GM19324 (cell line): Measurements from ENCODE around the gene FAF1.
"Not testable (repeated sequence)": the region's sequence is repeated elsewhere in the genome, so short reads cannot be mapped to it uniquely, and the experiment has no call there.

Experiments used
- ATAC-seq: cut with Tn5 transposase; IDR thresholded peaks from one replicate; pipeline ENCODE4 v1.9.1; 2021; ENCODE audit warnings: mild to moderate bottlenecking, moderate library complexity; ENCODE audit not compliant: unreplicated experiment, low FRiP score

The FAF1 gene

DNA sequence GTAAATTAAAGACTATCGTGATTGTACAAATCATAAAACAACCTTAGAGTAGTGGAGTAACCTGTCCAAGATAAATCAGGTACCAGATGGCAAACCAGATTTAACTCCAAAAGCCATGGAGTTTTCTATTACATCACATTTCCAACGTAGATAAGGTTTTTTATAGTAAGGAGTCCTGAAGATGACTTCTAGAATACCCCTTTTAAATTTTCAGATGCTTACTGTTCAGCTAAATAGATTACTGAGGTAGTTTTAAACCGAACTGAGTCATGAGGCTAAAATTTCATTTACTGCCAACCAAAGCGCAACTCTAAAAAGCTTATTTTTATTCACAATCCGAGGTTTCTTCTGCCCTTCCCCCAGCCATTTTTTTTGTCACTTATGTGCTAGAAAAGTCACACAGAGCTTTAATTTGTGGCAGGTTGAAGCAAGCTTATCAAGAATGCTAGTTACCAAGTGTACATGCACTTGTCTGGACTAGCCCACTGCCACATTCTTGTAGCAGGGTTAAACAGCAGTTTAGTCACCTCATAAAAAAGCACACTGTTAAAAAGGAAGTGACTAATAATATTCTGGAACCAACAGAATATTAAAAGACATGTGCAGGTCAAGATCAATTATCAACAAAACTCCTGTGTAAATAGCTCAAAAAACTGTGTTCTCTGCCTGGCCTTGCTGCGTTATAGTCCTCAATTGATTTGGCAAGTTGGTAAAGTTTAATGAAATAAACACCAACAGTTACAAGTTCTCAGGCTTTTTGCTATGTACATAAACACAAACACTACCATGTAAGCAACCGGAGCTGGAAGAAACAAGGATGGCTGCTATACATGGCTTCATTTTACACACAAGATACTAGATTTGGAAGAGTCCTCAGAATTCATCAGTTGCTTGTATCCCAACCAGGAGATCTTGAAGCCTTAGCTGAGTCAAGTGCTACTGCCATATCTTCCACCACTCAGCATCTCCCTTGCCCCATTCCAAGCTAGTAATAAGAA lies 356.5 kb downstream of the FAF1 start:
- ATAC-seq = no peak

DNA sequence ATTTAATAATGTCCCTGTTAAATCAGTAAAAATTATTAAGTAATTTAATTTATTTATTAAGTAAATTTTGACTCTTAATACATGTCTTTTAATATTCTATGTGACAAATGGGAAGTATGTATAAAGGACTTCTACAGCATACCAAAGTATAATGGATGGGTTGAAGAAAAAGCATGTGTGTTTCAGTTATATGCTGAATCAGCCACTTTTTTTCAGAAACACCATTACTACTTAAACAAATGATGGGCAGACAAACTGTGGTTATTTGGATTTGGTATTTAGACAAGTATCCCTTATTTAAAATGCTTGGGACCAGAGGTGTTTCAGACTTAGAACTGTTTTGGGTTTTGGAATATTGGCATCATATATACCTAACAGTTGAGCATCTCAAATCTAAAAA lies 360.5 kb downstream of the FAF1 start:
- no peak for ATAC-seq

DNA sequence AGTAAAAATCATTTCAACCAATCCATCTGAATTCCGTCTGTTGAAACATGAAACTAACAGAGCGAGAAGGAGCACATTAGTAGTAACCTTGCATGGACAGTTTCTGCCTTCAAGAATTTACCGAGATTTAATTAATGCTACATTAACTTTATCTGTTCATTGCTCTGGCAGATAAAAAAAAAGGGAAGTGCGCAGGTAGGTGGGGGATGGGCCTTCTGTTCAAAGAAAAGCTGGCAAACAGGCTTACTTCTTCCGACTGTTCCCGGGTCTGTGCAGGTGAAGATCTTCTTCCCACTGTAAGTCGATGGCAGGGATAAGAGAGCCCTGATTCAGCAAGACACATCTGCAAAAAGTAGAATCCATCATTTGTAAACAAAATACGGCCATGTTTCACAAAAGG lies 364.2 kb downstream of the FAF1 start:
- ATAC-seq = no peak

DNA sequence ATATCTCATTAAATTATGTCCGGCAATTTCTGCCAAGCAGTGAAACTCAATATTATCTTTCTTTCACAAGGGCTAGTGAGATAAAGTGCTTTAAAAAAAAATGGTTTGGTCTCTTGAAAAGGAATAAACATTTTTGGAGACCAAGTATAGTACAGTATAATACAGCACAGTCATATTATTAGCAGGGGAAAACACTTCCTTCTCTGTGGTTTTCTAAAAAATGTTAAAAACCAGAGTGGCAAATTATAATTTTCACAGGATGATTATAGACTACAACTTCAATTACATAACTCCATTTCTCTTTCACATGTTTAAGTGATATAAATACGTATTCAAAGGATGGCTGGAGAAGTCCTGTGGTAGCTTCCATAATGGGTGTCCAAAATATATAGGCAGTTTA lies 366.6 kb downstream of the FAF1 start:
- no peak for ATAC-seq

DNA sequence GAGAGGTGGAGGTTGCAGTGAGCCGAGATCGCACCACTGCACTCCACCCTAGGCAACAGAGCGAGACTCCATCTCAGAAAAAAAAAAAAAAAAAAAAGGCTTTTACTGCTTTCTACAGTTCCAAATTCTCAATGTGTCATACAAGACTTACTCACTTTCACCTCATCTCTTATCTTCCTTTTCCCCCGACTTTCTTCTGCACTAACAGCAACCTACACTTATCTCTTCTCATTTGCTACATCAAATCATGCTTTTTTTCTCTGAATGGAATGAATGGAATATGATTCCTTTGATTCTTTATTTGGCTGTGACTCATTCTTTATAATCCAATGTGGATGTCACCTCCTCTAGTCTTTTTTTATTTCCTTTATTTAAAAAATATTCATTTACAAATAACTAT lies 368.5 kb downstream of the FAF1 start:
- ATAC-seq = no peak

DNA sequence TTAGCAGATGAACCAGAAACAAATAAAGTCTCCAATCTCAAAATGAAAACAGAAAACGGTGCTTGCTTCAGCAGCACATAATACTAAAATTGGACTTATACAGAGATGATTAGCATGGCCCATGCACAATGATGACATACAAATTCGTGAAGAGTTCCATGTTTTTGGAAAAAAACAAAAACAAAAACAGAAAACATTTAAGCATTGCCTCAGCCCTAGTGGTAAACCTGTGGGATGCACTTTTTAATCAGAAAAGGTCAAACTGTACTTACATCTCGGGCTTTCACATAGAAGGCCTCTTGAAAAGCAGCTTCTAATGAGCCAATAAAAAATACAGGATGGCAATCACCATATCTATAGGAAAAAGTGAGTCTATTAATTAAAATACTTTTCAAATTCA lies 377.7 kb downstream of the FAF1 start:
- ATAC-seq = no peak

DNA sequence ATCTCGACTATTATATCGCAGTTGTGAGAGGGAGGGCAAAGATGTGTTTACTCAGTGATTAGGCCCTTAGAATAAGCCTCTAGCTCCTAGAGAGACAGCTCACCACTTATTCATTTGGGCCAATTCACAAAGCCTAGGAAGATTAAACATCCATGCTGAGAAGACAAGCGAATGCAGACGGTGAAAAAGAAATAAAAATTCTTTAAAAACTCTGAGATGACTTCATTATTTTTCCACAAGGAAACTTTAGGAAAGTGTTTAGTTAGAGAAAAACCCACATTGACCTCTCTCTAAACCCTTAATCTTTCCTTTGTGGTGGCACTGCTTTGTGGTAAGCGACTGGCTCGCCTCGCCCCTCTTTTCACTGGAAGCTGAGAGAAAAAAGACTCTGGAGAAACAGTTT lies 390.0 kb downstream of the FAF1 start:
- ATAC-seq = no peak

DNA sequence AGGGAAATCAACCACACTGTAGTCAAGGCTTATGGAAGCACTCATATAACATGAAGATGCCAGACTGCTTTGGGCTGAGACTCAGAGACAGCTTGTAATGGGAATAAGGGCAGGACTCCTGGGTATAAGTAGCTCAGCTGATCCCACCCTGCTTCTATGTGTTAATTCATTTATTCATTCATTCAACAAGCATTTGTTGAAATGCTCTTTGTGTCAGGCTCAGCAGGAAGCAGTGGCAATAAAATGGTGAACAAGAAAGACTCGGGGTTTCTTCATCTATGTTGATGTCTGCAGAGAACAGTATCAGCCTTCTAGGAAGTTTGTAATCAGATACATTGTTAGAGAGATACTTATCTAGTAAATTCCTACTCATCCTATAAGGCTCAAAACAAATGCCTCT lies 391.3 kb downstream of the FAF1 start:
- no peak for ATAC-seq

DNA sequence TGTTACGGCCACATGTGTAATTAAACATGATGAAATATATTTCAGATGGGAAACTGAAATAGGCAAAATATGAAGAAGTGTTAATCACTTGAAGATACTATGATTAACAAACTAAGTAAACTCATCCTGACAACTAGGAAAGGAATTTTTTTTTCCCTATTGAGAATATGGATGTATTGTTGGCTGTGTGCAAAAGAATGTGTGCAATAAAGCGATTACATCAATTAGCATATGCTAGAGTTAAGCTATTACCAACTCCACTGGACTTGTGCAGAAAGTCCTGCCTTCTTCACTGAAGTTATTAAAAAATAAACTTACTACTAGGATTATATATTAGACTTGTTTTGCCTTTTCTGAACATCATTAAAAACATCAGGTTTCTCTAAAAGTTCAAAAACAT lies 393.7 kb downstream of the FAF1 start:
- no peak for ATAC-seq

DNA sequence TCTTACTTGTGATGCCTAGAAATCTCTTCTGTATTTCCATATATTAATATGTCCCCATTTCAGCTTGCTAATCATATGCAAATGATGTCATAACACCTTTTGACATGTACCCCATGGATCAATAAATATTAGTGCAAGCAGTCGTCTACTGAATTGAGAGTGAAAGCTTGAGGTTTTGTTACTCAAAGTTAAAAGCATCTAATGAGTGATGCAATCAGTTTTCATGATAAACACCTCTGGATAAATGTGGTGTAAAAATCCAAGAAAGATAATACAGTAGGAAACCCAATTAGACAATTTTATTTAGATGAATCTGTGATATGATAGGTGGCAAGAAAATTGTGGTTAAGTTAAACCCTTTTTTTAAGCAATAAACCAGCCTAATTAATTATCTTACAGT lies 395.6 kb downstream of the FAF1 start:
- no peak for ATAC-seq

DNA sequence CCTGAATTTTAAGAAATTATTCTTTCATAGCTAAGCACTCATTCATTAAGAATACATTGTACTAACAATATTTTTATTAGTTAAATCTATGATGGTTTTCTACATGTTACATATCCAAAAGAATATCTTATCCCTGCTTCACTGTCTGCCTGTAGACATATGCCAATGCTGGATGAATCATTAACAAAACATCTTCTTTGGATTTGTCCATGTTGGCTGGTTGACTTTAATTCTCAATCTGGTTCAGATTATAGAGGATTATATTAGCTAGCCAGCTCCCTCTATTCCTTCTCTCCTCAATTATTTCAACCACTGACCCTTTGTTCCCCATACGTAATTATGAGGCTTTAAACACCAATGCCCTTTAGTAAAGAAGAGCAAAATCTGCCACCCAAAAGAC lies 398.0 kb downstream of the FAF1 start:
- ATAC-seq = no peak

DNA sequence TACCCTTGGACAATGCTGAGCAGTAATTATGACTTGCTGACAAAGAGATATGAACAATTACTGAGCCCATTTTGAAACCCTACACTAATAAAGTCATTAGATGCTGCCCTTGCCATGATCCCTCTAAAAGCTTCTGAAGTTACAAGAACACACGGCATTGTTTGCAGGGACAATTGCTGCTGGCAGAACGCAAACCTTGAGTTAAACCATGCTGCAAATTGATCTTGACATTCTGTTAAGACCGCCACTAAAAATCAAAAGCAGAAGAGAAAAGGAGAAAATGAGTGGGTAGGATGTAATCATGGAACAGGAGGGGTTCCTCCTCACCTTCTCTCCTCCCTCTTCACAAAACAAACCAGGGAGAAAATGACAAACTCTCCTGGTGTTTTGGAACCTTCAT lies 400.6 kb downstream of the FAF1 start:
- ATAC-seq = no peak

DNA sequence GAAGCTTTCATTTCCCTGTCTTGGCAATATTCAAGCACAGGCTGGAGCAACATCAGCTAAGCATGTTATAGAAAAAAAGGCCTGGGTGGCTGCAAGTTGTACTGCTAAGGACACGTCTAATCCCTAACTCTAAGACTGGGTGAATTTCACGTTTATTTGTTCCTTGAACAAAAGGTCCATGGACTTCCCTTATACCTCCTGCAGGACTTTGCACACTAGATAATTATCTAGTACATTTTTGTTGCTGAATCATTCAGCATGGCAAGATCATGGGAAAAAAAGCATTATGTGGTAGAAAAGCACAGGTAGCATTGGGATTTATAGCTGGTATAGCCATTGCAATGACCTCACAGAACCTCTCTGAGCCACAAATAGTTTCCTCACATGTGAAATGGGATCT lies 406.1 kb downstream of the FAF1 start:
- ATAC-seq = no peak

DNA sequence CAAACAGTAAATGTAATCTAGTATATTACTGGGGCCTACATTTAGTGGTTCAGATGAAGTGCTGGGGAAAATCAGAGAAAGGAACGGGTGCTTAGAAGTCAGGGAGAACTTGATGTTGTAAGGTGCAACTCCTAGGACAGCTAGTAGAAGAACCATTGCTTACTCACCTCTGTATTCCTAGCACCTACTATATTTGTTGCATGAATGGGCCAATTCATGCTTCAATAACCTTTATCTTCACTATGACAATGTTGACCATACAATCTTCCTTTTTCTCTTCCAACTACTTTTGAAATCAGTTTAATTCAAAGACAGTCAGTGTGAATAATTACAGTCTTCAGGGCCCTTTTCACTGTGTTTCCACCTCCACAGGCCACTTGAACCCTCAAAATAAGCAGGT lies 411.8 kb downstream of the FAF1 start:
- ATAC-seq = no peak

DNA sequence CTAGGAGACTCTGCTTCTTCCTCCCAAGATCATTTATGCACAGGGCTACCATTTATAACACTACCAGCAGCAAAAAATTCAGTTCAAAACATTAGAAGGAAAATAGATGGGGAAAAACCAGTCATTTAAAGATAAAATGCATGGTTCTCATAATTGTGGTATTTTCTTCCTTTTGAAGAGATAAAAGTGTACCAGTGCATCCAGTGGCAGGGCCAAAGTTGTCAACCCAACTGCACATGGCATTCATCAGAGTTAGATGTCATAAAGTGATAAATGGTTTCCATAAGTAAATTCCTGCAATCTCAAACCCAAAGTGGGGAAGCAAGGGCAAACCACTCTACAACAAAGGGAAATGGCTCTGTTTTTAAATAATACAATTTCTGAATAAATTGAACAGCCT lies 417.7 kb downstream of the FAF1 start:
- no peak for ATAC-seq

DNA sequence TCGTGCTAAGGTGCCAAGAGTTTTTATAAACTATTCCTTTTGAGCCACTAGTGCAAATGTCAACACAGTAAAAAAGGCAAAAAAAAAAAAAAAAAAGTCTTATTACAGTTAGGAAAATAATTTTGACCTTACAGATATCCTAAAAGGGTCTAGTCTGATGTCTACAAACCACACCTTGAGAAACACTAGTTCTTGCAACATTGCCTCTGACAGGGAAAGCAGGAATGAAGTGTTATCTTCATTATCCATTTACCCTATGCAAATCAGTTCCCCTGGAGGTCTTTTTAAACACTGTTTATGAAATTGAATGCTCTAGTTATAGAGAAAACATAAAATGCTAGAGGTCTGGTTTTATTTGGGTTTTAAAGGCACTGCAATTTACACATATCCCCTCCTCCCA lies 421.6 kb downstream of the FAF1 start:
- ATAC-seq = no peak

DNA sequence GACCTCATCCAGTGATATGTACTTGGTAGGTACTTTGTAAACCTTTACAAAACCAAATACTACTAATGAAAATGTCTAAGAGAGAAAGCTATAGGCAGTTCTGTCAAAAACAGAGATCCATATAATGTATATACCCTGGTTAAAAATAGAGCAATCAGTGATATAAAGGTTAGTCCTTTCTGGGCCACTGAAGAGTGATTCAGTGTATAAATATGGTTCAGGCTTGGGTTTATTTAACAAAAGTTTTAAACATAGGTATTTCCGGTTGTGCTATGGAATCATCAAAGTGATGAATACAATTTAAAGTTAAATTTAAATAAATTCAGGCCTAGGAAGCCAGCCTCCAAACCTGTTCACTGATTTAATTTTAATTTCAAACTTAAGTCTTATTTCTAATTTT lies 428.5 kb downstream of the FAF1 start:
- no peak for ATAC-seq

DNA sequence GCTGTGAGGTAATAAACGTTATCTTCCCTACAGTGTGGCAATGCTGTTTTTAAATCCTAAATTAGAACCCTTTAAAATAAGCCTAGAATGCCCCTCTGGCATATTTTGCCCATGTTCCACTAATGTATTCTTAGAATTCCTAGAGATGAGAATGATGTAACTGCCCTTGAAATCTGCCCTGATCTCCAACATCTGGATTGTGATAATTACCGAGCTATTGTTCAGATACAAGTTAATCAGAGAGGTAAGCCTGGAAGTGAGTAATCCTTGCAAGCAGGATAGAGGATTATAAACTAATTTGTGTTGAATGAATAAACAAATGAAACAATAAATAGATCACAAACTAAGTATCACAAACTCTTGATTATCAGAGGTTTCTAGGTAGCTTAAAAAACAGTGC lies 429.0 kb downstream of the FAF1 start:
- ATAC-seq = no peak

DNA sequence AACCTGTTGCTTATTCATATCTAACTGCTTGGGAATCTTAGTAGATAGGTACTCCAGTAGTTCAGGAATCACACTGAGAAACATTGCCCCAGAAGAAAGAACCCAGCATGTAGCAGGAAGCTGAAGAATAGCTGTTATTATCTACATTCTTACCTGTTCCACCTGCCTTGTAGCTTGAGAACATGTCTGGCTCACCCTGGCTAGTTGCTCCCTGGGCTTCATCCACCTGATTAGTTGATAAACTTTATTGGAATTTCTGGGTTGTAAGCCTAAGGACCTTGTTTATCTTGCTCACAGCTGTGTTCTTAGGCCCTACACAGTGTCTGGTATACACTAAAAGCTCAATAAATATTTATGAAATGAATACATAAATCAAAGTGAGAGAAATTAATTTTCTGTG lies 430.6 kb downstream of the FAF1 start:
- ATAC-seq = no peak

DNA sequence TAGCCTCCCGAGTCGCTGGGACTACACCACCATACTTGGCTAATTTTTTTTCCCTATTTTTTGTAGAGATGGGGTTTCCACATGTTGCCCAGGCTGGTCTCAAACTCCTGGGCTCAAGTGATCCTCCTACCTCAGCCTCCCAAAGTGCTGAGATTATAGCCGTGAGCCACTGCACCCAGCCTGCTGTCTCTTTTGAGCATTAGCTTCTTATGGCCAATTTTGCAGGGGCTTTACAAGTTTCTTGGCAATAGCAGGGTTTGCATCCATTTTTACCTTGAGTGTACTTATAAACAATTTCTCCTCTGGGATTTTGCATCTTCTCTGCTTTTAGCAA lies 432.1 kb downstream of the FAF1 start:
- not testable (repeated sequence) for ATAC-seq

DNA sequence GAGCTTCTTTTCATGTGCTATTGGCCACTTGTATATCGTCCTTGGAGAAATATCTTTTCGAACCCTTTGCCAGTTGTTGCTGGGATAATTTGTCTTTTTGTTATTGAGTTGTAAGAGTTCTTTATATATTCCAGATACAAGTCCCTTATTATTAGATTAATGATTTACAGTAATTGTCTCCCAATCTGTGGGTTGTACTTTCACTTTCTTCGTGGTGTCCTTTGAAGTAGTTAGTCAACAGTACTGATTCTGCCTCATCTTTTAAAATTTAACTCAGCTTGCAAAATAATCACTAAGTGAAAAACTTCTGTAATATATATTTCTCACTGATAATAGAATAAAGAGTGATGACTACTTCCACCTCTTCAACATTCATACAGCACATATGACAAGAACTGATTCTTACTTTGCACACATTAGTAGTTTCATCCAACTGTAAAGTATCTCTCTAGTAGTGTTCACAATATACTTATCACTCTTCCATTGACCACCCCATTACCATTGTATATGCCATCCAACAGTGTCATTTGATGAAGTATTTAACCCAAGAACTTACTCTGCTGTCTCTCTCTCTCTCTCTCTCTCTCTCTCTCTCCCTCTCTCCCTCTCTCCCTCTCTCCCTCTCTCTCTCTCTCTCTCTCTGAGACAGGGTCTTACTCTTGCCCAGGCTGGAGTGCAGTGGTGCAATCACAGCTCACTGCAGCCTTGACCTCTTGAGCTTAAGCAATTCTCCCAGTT lies 432.6 kb downstream of the FAF1 start:
- no peak for ATAC-seq

DNA sequence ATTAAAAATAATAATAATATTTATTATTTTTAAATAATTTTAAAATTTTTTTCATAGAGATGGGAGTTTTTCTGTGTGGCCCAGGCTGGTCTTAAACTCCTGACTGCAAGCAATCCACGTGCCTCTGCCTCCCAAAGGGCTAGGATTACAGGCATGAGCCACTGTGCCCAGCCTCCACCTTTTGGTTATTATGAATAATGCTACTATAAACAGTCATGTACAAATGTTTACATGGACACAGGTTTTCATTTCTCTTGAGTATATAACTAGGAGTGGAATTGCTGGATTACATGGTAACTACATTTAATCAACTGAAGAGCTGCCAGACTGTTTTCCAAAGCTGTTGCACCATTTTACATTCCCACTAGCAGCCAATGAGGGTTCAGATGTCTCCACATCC lies 433.6 kb downstream of the FAF1 start:
- ATAC-seq = no peak
